ENCODE results near the gene CYB5A.

DNA sequence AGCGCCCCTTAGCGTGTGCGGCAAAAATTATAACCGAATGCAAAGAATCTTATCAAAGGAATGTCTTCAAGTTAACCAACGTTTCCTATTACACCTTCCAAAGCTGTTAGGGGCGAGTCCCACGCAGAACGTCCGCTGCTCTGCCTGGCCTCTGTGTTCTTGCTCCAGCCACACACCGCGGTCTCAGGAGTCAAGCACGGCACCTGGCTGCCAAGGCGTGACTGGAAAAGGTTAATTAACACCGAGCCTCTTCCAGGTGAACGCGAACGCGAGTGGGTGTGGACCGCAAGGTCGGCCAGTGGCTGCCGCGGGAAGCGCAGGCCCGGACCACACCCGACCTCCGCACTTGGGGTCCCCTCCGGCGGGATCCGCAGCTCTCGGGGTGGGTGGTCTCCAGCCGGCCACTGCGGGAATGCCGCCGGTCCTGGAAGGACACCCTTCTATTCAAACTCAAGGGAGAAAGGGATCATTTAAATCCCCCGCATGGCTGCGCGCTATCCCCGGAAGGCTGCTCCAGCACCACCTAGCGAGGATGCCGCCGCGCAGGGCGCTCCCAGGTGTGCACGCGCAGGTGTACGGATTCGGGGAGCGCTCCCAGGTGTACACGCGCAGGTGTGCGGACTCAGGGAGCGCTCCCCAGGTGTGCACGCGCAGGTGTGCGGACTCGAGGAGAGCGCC is 830 bp downstream of the CYB5A start:
- TF ChIP-seq, protein P1, sequence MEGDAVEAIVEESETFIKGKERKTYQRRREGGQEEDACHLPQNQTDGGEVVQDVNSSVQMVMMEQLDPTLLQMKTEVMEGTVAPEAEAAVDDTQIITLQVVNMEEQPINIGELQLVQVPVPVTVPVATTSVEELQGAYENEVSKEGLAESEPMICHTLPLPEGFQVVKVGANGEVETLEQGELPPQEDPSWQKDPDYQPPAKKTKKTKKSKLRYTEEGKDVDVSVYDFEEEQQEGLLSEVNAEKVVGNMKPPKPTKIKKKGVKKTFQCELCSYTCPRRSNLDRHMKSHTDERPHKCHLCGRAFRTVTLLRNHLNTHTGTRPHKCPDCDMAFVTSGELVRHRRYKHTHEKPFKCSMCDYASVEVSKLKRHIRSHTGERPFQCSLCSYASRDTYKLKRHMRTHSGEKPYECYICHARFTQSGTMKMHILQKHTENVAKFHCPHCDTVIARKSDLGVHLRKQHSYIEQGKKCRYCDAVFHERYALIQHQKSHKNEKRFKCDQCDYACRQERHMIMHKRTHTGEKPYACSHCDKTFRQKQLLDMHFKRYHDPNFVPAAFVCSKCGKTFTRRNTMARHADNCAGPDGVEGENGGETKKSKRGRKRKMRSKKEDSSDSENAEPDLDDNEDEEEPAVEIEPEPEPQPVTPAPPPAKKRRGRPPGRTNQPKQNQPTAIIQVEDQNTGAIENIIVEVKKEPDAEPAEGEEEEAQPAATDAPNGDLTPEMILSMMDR (IDR thresholded peaks at IDR 0.05): peak in 4 of 6 experiments; percentile 21 to 55 (median 40)
- TF ChIP-seq POLR2A (IDR thresholded peaks at IDR 0.05): no peak
